Stimulated activated CD4-positive, alpha-beta T cell treated with anti-CD3 and anti-CD28 coated beads, Interleukin-1b, Interleukin-23, amount 100 ng/mL, for 1 hour (primary cell): ENCODE data around the gene GIMAP6.
"Not testable (repeated sequence)": the region's sequence is repeated elsewhere in the genome, so short reads cannot be mapped to it uniquely, and the experiment has no call there.

ENCODE experiments used
- DNase-seq, 2 donors: peaks; one replicate each; pipeline ENCODE4 v3.0.0-alpha.2; 2020; ENCODE audit warnings: low read depth in 2 of 2

Gene GIMAP6

DNA sequence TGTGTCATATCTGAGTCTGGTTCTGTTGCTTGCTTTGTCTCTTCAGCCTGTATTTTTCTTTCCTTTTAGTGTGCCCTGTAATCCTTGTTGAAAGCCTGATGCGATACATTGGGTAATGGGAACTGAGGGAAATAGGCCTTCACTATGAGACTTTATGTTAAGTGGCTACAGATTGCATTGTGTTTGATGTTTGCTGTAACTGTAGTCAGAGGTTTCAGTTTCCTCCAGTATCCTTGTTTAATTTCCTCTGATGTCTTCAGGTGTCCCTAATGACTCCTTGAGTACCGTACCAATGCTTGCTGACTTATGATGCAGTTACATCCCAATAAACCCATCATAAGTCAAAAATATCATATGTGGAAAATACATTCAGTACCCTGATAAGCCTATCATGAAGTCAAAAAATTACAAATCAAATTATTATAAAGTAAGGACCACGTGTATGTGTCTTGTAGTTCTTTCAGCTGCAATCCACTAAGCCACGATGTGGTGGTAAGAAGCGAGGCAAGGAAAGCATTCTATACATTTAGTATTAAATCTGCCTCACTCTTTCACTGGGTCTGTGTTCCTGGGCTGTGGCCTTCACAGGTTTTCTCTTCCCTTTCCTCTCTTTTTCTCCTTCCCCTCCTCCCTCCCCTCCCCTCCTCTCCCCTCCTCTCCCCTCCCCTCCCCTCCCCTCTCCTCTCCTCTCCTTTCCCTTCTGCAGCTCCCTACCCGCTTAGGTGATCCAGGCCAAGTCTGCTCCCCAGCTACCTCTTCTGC lies 13.3 kb upstream of the GIMAP6 start:
- DNase-seq, result no peak

DNA sequence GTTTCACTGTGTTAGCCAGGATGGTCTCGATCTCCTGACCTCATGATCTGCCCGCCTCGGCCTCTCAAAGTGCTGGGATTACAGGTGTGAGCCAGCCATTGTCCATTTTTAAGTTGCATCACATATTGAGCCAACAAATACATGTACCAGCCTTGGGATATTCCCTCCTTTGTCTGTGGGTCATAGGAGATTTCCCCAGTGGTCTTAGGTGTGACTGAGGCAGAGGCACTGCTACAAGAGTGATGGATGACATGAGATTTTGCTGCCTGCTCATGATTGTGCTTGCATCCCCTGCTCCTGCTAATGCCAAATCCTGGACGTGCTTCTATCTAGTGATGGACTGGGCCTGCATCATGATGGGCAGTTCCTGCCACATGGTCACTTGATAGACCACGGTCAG lies 10.7 kb upstream of the GIMAP6 start:
- no peak for DNase-seq

GRCh38 chr7:150641854-150642253 lies 9.7 kb upstream of the GIMAP6 start:
- DNase-seq, result no peak

DNA sequence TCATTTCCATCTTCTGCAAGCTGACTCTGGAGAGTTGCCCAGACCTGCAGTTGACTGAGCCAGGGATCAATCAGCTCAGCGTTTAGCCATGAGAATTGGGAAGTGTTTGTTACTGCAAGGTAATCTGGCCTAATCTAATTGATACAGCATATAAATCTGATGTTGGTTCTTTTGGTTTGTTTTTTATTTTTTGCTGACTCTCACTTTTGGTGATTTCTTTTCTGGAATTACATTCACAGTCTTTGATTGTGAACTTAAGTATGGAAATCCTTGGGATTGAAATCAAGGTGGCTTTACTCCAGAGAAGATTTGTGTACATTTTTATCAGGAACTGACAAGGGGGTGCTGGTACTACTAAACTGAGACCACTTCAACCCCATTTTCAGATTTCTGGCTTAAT lies 1.7 kb upstream of the GIMAP6 start:
- DNase-seq, result no peak

DNA sequence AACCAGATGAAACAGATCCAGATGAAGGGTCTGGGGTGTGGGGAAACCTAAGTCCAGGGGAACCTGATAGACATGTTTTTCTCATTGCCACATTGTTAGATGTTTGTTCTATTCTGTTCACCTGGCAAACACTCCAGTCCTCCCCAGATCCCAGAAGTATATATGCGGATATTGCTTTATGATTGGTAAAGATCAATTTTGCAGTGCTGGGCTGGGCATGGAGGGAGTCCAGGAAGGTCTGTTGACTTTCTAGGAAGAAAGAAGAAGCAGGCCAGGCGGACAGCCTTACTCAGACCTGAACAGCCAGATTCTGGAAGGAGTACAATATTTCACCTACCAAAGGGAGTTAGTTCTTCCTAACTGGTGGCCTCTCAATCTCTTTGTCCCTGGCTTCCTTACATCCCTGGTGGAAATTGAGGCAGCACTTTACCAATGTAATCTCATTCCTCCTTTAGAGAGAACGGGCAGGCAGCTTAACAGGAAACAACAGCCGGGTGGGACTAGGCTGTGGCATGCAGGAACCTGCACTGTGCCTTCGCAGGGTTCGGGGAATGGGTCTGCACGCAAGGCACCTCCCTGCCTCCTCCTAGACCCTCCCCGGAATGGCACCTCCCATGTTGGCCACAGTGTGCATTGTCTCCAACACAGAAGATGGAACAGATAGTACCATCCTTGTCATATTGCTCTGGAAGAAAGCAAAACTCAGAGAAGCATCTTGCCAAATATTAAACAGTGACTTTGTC lies 930 bp downstream of the GIMAP6 start:
- peak in 1 of 2 donors; percentile 18 for DNase-seq

DNA sequence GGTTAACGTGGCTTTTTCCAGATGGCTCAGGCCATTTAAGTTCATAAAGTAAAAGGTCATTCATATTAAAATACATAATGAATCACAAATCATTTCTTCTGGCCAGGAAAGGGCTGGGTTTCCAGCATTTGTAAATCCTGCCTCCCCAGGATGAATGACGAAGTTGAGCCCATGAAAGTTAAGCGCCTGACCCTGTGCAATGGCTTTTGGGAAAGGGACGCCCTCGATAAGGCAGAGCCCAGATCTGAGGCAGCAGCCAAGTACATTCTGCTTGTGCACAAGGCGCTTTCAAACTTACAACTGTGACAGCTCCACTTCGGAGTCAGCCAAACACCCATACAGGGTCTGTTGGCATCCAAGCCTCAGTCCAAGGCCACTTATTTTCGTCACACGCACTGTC lies 2.8 kb downstream of the GIMAP6 start:
- no peak for DNase-seq

GRCh38 chr7:150627959-150628358 lies 4.2 kb downstream of the GIMAP6 start:
- no peak for DNase-seq

GRCh38 chr7:150626696-150627095 lies 5.5 kb downstream of the GIMAP6 start:
- DNase-seq, result no peak

DNA sequence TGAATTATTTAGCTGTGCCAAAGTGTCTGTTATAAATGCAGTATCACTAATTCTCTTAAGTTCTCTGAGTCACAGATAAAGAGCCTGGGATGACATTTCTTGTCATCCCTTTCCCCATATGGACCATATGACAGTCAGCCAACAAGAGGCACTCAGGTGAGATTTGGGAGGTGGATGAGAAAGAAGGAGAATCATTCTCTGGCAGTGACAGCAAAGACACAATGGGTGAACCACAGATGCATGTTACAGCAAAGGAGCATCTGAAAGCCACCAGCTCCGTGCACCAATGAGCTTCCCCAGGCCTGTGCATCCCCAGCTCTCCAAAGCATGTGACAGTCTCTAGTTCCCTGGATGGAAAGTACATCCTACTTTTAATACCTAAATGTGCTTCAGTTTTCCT lies 10.8 kb downstream of the GIMAP6 start:
- no peak for DNase-seq

GRCh38 chr7:150620617-150621371 lies 11.4 kb downstream of the GIMAP6 start:
- DNase-seq, result no peak

GRCh38 chr7:150620061-150620460 lies 12.1 kb downstream of the GIMAP6 start:
- DNase-seq, result no peak

- not testable (repeated sequence) for DNase-seq
Observed at GRCh38 chr7:150615221-150615755, 16.9 kb downstream of the GIMAP6 start.

DNA sequence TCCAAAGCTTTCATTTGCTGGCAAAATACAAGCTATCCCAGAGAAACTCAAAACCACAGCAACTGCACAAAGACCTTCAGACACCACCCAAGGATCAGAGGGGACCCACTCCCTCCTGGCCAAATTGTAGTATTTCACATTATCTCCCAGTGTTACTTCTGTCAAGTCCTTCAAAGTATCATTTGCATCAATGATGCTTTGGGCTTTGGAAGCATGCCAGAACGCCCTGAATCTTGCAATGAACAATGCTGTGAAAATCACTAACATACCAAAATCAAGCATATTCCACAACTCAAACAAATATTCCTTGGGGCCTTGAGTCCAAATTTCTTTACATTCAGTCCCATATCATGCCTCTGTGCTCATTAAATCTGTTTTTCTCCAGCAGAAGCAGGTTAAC lies 17.8 kb downstream of the GIMAP6 start:
- DNase-seq, result not testable (repeated sequence)

DNA sequence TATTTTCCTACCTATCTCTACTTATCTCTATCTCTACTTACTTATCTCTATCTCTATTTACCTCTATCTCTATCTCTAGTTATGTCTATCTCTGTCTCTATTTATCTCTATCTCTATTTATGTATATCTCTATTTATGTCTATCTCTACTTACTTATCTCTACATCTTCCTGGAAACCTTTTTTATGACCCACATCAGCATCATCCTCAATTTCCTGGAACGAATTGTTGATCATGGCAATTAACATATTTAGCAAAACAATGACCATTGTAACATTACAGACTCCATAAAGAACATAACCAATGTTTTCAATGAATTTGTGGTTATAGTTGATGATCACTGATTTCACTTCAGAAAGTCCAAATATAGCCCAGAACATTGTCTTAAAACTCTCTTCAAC lies 18.3 kb downstream of the GIMAP6 start:
- DNase-seq, result no peak

DNA sequence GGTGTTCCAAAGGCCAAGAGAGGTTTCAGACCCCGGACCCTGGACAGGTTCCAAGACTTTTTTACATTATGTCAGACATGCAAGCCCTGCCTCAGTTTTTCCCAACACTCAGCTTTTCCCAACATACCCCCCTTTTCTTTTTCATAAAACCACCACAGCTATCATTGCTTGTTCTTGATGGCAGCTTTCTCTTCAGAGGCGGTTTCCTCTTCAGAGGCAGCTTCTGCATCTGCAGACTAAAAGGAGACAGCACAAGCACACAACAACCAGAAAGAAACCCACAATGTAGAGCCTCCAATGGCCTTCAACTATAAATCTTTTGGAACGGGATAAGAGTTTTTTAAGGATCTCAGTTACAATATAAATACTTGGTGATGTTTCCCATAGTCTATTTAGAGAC lies 19.3 kb downstream of the GIMAP6 start:
- no peak for DNase-seq

DNA sequence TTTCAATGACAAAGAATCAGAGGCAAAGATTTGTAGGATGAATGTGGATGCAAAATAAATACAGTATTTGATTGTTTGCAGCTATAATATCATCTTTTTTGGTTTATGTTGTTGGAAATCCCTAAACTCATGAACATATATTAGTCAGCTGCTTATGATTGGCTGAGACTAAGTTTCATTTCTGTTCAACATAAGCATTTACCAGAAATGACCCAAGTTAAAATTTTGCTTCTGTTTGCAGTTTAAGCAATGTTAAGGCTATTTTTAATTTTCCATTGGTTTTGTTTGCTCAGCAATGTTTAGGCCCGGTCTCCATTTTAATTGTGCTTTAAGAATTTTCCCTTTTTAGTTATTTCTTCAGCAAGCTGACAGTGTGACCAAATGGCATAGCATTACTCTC lies 22.0 kb downstream of the GIMAP6 start:
- DNase-seq, result no peak

GRCh38 chr7:150603600-150603999 lies 28.6 kb downstream of the GIMAP6 start:
- not testable (repeated sequence) for DNase-seq

DNA sequence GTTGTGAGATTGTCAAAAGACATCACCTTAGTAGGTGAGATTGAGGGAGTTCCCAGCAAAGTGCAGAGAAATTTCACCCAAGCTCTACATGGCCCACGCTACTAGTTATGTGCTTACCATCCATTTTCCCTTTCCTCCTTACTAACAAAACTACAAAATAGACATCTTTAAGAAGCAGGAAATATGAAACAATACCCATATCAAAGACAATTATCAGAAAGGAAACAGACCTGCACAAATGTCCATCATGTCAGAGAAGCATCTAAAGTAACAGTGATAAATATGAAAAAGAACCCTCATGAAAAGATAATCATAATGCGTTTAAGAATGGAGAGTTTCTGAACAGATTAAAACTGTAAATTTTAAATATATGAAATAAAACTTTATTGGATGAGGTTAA lies 36.8 kb downstream of the GIMAP6 start:
- DNase-seq, result no peak

GRCh38 chr7:150594805-150595204 lies 37.4 kb downstream of the GIMAP6 start:
- no peak for DNase-seq

- DNase-seq, result no peak
Observed at GRCh38 chr7:150587551-150587950, 44.6 kb downstream of the GIMAP6 start.

- no peak for DNase-seq
Observed at GRCh38 chr7:150586785-150587152, 45.4 kb downstream of the GIMAP6 start.

- no peak for DNase-seq
Observed at GRCh38 chr7:150586068-150586784, 46.0 kb downstream of the GIMAP6 start.
